Amygdala (tissue), 56 donors: ENCODE measurements around the gene KCNK4.
A peak's percentile ranks its signal among the peaks of the same experiment; 100 is the strongest.
"Not testable (repeated sequence)": the region's sequence is repeated elsewhere in the genome, so short reads cannot be mapped to it uniquely, and the experiment has no call there.

Experiments used
- DNase-seq, 56 donors: peaks; one replicate each; lab custom pipeline; 2025; lab: John Stamatoyannopoulos, UW

Gene KCNK4

DNA sequence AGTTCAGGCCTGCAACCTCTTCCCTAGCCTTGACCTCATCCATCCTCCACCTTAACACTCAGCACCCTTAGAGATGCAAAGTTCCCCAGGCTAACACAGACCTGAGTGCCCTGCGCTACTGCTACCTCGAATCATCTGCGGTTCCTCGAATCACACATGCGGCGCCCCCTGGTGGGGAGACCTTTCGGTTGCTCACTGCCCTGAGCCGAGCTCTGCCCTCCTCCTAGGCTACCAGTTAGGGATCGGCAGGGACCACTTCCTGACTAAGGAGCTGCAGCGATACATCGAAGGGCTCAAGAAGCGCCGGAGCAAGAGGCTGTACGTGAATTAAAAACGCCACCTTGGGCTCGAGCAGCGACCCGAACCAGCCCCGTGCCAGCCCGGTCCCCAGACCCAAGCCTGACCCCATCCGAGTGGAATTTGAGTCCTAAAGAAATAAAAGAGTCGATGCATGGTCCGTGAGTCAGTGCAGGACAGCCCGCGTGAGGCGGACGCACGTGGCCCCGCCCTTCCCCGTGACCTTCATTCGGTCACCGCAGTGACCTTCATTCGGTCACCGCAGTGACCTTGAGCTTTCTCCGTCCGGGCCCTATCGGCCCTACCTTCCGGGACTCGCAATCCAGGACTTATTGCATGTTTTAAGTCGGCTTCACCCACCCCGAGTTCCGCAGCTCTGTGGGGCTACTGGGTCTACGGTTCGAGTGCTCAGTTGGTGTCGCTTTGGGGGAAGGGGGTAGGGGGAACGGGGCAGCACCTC, 13.4 kb downstream of the KCNK4 start:
- peak in 55 of 56 donors; percentile 38 to 96 (median 74) for DNase-seq

DNA sequence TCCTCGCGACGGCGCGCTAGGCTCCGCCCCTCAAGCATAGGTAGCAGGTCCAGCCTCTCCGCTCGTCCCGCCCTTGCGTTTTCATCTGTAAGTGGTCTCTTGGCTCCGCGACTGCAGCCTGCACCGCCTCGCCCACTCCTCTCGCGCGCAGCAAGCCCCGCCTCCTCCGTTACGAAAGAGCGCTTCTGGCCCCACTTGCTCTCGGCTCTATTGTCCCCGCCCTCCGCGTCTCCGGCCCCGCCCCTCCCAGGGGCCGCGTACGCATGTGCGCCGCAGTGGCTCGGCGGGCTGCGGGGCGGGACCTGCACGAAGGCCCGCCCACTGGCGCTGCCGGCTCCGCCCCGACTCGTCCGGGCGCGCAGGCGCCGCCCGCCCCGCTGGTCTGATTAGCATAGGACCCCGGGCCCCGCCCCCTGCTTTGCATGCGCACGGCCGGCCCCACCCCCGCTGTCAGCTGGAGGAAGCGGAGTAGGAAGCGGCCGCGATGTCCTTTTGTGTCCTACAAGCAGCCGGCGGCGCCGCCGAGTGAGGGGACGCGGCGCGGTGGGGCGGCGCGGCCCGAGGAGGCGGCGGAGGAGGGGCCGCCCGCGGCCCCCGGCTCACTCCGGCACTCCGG, 14.1 kb downstream of the KCNK4 start, which contains the start of gene ESRRA:
TSS of gene ESRRA (plus strand) at position 450 of the 616 bp plus-strand sequence. CDS start 1,656 bp downstream, outside the sequence.
- DNase-seq = peak; percentile 82 to 100 (median 99)

DNA sequence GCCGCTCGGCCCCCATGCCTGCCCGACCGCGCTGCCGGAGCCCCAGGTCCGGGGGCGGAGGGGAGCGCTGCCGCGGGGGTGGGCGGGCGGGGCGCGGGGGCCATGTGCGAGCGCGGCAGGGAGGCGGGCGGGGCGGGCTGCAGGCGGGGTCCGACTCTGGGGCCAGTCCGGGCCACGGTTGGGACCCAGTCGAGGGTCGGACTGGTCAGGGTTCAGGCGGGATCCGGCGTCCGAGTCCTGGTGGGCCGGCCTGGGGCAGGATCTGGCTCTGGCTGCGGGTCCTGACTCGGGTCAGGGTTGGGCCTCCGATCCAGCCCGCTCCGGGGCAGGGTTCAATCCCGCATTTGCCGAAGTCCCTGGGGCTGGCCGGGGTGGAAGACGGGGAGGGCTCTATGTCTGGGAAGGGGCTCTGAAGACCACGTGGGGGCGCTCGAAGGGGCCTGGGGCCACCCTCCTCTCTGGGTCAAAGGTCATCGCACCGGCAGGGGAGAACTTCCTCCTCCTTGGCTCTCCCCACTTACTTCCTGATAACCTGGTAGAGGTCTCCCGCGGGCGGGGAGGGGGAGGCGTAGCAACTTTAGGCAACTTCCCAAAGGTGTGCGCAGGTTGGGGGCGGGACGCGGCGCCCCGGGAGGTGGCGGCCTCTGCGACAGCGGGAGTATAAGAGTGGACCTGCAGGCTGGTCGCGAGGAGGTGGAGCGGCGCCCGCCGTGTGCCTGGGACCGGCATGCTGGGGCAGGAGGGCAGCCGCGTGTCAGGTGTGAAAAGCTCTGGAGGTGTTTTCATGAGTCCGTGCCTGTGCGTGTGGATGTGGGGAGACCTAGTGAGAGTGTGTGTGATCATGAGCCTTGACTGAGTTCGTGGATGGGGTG, 14.8 kb downstream of the KCNK4 start:
- peak in 43 of 56 donors; percentile 17 to 82 (median 59) for DNase-seq

DNA sequence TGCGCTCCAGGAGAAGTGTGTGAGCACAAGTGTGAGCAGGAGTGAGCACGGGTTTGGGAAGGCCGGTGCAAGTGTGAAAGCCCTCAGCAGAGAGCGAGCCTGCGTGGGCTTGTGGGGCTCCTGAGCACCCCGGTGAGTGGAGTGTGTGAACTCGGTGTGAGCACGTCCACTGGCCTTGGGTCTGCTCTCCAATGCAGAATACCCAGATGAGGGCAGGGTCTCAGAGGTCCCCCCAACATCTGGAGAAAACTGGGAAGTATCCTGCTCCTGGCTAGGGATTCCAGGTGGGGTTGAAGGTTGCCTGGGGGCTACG, 15.4 kb downstream of the KCNK4 start:
- DNase-seq = no peak

DNA sequence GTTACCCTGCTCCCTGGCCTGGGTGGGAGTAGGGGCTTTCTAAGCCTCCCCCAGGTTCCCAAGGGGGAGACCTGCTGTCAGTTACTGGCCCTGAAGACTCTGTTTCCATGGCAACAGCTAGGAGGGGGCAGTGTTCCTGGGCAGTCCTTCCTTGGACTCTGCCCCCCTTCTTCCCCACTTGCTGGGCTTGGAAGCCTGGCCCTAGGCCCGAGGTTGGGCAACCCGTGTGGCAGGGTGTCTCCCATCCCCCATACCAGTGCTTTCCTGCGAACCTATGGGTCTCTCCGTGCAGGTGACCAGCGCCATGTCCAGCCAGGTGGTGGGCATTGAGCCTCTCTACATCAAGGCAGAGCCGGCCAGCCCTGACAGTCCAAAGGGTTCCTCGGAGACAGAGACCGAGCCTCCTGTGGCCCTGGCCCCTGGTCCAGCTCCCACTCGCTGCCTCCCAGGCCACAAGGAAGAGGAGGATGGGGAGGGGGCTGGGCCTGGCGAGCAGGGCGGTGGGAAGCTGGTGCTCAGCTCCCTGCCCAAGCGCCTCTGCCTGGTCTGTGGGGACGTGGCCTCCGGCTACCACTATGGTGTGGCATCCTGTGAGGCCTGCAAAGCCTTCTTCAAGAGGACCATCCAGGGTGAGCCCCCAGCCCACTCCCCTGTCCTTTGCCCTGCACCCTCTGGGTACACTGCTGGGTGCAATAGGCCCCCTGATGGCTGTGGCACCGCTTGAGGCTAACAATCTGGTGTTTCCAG, 15.9 kb downstream of the KCNK4 start:
- peak in 8 of 56 donors; percentile 12 to 38 (median 34) for DNase-seq

DNA sequence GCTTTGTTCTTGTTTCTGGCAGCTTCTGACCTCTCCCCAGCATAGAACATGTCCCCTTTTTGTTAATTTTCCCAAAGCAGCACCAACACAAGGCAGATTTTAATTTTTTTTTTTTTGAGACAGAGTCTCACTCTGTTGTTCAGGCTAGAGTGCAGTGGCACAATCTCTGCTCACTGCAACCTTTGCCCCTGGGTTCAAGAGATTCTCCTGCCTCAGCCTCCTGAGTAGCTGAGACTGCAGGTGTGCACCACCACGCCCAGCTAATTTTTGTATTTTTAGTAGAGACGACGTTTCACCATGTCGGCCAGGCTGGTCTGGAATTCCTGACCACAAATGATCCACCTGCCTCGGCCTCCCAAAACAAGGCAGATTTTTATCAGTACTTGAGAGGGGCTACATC, 16.7 kb downstream of the KCNK4 start:
- not testable (repeated sequence) for DNase-seq

DNA sequence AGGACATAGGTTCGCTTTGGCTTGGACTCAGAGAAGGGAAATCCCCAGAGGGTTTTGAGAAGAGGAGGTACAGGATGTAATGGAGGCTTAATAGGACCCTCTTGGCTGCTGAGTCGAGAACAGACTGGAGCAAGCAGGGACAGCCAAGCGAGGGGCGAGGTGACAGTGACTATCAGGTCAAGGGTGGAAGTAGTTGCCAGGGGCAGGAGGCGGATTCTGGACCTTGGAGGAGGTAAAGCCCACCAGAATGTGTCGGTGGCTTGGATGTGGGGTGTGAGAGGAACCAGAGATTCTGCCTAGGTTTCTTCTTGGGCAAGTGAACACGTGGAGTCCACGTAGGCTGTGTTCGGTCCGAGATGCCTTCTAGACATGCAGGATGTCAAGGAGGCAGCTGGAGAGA, 21.8 kb downstream of the KCNK4 start:
- no peak for DNase-seq

DNA sequence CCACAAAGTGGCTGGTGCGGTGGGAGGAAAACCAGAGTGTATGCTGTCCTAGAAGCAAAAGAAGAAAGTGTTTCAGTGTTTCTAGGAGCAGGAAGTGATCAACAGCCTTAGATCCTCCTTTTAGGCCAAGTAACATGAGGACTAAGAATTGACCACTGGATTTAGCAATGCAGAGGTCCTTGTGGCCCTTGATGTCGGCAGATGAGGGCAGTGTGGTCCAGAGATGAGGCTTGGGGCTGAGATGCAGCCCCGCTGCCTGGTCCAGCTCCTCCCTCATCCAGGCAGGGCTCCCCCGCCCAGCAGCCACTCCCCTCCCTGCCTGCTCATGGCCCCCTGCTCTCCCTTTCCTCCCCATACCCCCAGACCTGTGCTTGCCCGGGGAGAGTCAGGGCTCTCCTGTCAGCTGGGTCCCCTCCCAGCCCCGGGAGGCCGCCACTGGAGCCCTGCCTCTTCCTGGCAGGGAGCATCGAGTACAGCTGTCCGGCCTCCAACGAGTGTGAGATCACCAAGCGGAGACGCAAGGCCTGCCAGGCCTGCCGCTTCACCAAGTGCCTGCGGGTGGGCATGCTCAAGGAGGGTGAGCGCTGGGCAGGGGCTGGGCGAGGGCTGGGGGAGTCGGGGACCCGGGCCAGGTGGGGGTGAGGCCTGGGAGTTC, 22.5 kb downstream of the KCNK4 start:
- peak in 18 of 56 donors; percentile 14 to 69 (median 38) for DNase-seq

DNA sequence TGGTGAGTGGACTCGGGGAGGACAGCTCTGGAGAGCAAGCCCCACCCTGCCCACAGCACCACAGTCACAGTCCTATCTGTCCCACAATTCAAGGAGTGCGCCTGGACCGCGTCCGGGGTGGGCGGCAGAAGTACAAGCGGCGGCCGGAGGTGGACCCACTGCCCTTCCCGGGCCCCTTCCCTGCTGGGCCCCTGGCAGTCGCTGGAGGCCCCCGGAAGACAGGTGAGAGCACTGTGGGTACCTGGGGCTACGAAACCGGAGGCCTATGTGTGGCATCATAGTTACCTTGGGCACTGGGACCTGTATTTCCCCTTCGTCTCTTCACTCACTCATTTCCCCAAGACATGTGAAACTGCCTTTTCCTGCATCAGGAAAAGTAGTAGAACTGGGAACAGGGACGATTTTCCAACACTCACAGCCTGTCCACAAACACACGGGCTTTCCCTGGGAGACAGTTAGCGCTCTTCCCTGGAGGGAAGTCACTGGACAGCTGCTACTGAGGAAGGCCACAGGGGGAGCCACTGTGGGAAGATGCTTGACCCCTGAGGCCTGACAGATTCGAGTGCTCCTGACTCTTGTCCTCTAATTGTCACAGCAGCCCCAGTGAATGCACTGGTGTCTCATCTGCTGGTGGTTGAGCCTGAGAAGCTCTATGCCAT, 23.2 kb downstream of the KCNK4 start:
- no peak for DNase-seq

DNA sequence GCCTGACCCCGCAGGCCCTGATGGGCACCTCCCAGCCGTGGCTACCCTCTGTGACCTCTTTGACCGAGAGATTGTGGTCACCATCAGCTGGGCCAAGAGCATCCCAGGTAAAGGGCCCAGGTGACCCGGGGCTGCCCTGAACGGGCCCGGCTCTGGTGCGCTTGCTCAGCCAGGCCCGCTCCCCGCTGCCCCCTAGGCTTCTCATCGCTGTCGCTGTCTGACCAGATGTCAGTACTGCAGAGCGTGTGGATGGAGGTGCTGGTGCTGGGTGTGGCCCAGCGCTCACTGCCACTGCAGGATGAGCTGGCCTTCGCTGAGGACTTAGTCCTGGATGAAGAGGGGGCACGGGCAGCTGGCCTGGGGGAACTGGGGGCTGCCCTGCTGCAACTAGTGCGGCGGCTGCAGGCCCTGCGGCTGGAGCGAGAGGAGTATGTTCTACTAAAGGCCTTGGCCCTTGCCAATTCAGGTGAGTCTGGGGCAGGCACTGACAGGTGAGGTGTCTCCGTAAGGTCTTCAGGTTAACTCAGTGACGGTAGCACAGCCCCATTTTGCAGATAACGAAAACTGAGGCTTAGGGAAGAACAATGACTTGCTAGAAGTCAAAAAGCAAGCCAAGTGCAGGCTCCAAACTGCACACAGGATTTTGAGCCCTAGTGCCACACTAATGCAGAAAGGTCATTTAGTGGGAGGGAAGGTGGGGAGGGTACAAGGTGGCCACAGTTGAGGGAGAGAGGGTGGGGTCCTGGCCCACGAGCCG, 23.9 kb downstream of the KCNK4 start:
- DNase-seq = no peak

DNA sequence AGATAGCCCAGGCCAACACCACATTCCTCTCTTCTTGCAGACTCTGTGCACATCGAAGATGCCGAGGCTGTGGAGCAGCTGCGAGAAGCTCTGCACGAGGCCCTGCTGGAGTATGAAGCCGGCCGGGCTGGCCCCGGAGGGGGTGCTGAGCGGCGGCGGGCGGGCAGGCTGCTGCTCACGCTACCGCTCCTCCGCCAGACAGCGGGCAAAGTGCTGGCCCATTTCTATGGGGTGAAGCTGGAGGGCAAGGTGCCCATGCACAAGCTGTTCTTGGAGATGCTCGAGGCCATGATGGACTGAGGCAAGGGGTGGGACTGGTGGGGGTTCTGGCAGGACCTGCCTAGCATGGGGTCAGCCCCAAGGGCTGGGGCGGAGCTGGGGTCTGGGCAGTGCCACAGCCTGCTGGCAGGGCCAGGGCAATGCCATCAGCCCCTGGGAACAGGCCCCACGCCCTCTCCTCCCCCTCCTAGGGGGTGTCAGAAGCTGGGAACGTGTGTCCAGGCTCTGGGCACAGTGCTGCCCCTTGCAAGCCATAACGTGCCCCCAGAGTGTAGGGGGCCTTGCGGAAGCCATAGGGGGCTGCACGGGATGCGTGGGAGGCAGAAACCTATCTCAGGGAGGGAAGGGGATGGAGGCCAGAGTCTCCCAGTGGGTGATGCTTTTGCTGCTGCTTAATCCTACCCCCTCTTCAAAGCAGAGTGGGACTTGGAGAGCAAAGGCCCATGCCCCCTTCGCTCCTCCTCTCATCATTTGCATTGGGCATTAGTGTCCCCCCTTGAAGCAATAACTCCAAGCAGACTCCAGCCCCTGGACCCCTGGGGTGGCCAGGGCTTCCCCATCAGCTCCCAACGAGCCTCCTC, 24.8 kb downstream of the KCNK4 start:
- not testable (repeated sequence) for DNase-seq

DNA sequence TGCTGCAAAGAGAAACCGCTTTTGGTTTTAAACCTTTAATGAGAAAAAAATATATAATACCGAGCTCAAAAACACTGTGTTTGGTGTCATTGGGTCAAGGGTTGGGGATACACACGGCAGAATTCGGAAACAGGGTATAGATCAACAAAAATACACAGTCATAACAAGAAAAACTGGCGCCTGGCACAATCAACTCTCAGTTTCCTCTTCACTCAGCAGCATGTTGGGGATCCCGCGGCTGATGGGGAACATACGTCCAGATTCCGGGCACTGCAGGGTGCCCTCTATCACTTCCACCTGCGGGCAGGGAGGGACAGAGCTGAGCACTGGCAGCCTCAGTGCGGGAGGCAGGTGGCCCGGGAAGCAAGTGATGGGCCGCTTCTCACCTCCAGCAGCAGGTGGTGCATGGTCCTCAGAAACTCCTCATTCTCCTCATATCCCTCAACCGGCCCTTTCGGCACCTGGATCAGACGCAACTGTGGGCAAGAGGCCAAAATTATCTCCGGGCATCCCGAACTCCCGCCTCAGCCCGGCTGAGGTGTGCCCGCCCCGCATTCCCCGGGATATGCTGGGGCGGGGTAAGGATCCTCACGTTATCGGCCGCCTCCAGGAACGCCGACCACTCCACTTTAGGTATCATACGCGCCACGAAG, 25.7 kb downstream of the KCNK4 start:
- DNase-seq = peak in 1 of 56 donors; percentile 64

DNA sequence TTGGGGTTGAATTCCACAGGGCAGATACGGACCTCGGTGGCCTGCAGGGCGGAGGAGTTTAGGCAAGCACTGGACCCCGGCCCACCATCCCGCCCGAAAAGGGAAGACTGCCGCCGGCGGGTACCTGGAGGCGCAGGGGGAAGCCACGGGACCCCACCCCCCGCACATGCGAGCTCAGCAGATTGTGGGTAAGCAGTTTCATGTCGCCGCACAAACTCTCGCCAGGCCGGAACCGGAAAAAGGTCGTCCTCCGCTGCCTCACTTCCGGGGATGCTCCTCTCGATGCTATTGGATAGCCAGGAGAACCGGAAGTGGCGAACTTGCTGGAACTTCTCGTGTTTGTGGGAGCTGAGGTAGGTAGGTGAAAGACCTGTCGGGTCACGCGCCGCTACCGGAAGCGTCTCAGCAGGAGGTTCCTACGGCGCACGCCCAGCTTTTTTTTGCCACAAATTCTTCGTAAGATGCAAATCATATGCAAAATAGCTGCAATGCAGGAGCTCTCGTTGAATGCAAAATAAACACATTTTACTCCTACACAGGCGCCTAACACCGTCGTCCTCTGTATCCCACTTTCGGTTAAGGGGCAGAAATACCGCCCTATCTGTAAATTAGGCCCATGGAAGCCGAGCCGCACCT, 26.3 kb downstream of the KCNK4 start, which contains the start of gene TRMT112:
TSS of gene TRMT112 (minus strand) at position 235 of the 636 bp plus-strand sequence. CDS start at position 202, 33 bp downstream.
- peak; percentile 72 to 98 (median 94) for DNase-seq

DNA sequence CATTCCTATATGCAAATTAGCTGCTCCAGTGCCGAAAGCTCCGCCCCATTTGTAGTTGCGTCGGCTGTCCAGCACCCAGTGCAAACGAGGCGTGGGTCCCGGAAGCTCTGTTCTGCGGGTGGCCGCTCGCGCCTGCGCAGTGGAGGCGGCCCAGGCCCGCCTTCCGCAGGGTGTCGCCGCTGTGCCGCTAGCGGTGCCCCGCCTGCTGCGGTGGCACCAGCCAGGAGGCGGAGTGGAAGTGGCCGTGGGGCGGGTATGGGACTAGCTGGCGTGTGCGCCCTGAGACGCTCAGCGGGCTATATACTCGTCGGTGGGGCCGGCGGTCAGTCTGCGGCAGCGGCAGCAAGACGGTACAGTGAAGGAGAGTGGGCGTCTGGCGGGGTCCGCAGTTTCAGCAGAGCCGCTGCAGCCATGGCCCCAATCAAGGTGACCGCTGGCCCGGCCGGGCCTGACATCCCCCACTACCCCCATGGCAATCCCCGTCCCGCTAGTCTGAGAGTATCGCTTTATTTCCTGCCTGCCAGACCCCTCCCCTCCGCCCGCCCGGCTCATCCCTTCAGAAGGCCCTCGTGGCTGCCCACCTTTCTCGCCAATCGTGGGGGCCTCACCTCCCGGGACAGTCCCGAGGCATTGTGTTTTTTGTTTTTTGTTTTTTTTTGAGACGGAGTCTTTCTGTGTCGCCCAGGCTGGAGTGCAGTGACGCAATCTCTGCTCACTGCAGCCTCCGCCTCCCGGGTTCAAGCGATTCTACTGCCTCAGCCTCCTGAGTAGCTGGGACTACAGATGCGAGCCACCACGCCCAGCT, 27.1 kb downstream of the KCNK4 start, which contains the start of gene PRDX5:
TSS of gene PRDX5 (plus strand) at position 161 of the 805 bp plus-strand sequence. CDS start at position 256, 95 bp downstream.
- DNase-seq = peak; percentile 54 to 98 (median 94)
